A549 (cell line): ENCODE results near the gene HAUS5. TPM values are rescaled to one million over a fixed set of nuclear protein-coding genes. Genes with fewer than 3 reads are reported as not detected.

ENCODE experiments used
- ATAC-seq, 2 experiments: fragments of 200-7000 bp in 1 of 2; fragments of >200 bp in 1 of 2; cut with Nextera tagmentation in 1 of 2; cut with Tn5 transposase in 1 of 2; 3 replicates each; pipeline versions ENCODE4 v1.8.0 to v1.9.1; 2018 to 2020; ENCODE audit warnings: mild to moderate bottlenecking in 1 of 2, moderate library complexity in 1 of 2
- CTCF ChIA-PET: fragments of 300-600 bp; sonication (Branson Sonifier 250); formaldehyde crosslinking; extraction: SDS; loops from one replicate; lab custom pipeline; 2021; ENCODE audit warnings: antibody characterized with exemption, inconsistent platforms; lab: Yijun Ruan, JAX
- POLR2A ChIA-PET: fragments of 350-600 bp; formaldehyde crosslinking; extraction: SDS; loops from one replicate; lab custom pipeline; 2021; ENCODE audit warnings: antibody characterized with exemption, inconsistent platforms; lab: Yijun Ruan, JAX
- DNase-seq, 2 experiments: peaks; one replicate each; pipeline versions ENCODE4 v3.0.0 to v3.0.0-alpha.2; 2011 to 2016; ENCODE audit warnings: low read depth in 1 of 2, low spot score in 1 of 2
- FAIRE-seq: peaks from 2 replicates; lab custom pipeline; 2011; peaks lifted over from hg19 to GRCh38; lab: Jason Lieb, UNC
- H3K27ac ChIP-seq, 2 experiments: fragments of >200 bp; sonication (Bioruptor Twin); formaldehyde crosslinking; 3 replicates each; pipeline ENCODE4 v1.5.1; 2016 to 2017
- H3K4me1 ChIP-seq: fragments of >200 bp; sonication (Bioruptor Twin); formaldehyde crosslinking; 3 replicates; pipeline ENCODE4 v1.6.1; 2016
- H3K4me2 ChIP-seq: fragments of >200 bp; sonication (Bioruptor Twin); formaldehyde crosslinking; 3 replicates; pipeline ENCODE4 v1.6.1; 2016
- H3K4me3 ChIP-seq: fragments of >200 bp; sonication (Bioruptor Twin); formaldehyde crosslinking; 3 replicates; pipeline ENCODE4 v1.5.1; 2016
- H3K9me3 ChIP-seq: fragments of >200 bp; sonication (Bioruptor Twin); formaldehyde crosslinking; 3 replicates; pipeline ENCODE4 v1.6.1; 2016
- CEBPB ChIP-seq, 2 experiments: fragments of >200 bp in 1 of 2; sonication (Bioruptor Twin) in 1 of 2; formaldehyde crosslinking in 1 of 2; IDR thresholded peaks; 2 replicates each; pipeline ENCODE4 v1.6.1; 2012 to 2016
- CHD4 ChIP-seq: fragments of 200-600 bp; sonication (generic); IDR thresholded peaks from 2 replicates; pipeline ENCODE4 v1.6.1; 2016; ENCODE audit warnings: antibody characterized with exemption, mild to moderate bottlenecking, borderline replicate concordance
- EHF ChIP-seq: fragments of 250-450 bp; sonication (Bioruptor Pico); IDR thresholded peaks from 2 replicates; pipeline ENCODE4 v1.5.0; 2020; ENCODE audit warnings: mild to moderate bottlenecking
- MYC ChIP-seq: IDR thresholded peaks from 2 replicates; pipeline ENCODE4 v1.6.1; 2012; ENCODE audit warnings: mild to moderate bottlenecking, inconsistent platforms, low read length, improper control_type of control experiment, borderline replicate concordance
- RARB ChIP-seq: fragments of 250-450 bp; sonication (Bioruptor Pico); IDR thresholded peaks from 2 replicates; pipeline ENCODE4 v1.8.0; 2021; ENCODE audit warnings: mild to moderate bottlenecking, moderate library complexity
- RCOR1 ChIP-seq: fragments of 150-350 bp; IDR thresholded peaks from 2 replicates; pipeline ENCODE4 v1.6.1; 2014; ENCODE audit warnings: antibody characterized with exemption, low read length, low read depth
- RFX5 ChIP-seq: fragments of 450-650 bp; IDR thresholded peaks from 2 replicates; pipeline ENCODE4 v1.7.1; 2014; ENCODE audit warnings: antibody characterized with exemption, mild to moderate bottlenecking, moderate library complexity
- WGBS: methylation state at CpG from one replicate; pipeline ENCODE4 v1.1.6; 2017; ENCODE audit errors: missing lambda C conversion rate; 5-methylcytosine and 5-hydroxymethylcytosine counted together
- polyA plus RNA-seq, 4 experiments: library from polyadenylated mRNA; depleted of rRNA in 3 of 4; stranded (reverse); fragments of >200 nt; fragmentation: RNase III in 1 of 4; extraction: RNeasy Plus Mini Kit Qiagen cat#74134 plus additional on column Dnase treatment in 1 of 4; gene quantifications; 2 replicates in 3 of 4; 3 replicates in 1 of 4; pipeline ENCODE4 v1.2.3, GENCODE V29; 2011 to 2017
- TF ChIP-seq, protein P1 (sequence below): IDR thresholded peaks from 2 replicates; pipeline ENCODE4 v1.6.1; 2012

Gene HAUS5
- polyA plus RNA-seq, 2 of the 4 experiments (the other 2 are of a cell fraction): 7.3 to 16.1 TPM

DNA sequence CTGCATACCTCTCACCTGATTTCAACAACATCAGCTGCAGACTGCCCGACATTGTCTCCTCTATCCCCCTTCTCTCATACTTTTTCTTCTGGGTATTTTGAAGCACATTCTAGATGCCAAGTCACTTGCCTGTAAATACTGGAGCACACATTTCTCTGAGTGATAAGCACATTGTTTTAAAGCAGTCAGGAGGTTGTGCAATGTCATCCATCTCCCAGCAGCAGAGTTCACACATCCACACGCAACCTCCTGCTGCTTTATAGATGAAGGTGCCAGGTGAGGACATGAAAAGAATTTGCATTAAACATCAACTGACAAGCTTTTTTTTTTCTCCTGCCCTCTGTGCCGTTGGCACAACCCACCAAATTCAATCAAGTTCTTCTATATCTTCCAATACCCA, 59.3 kb downstream of the HAUS5 start:
- ChIA-PET POLR2A (no interaction called here), CTCF (interaction anchor here (0.6 to 3.5 kb wide), 13 partner anchors 9 to 434 kb away, joined by 3 to 13 read pairs (median 3); no protein-coding TSS in a partner anchor)
- Histone ChIP-seq H3K4me3 (no peak overlapping the region), H3K4me1 (no peaks in the 10 kb centered on the region), H3K4me2 (no peak overlapping the region), H3K27ac (no peak overlapping the region), H3K9me3 (no peaks in the 10 kb centered on the region)
- TF ChIP-seq EHF: no peak
- TF ChIP-seq CEBPB (IDR thresholded peaks at IDR 0.05): peak; percentile 56 to 57; a peak in 3 of 4 replicates
- FAIRE-seq (peak; percentile 73), ATAC-seq (no peak), DNase-seq (no peak)
- WGBS: 32% methylated on average over 3 of the region's 3 CpGs

DNA sequence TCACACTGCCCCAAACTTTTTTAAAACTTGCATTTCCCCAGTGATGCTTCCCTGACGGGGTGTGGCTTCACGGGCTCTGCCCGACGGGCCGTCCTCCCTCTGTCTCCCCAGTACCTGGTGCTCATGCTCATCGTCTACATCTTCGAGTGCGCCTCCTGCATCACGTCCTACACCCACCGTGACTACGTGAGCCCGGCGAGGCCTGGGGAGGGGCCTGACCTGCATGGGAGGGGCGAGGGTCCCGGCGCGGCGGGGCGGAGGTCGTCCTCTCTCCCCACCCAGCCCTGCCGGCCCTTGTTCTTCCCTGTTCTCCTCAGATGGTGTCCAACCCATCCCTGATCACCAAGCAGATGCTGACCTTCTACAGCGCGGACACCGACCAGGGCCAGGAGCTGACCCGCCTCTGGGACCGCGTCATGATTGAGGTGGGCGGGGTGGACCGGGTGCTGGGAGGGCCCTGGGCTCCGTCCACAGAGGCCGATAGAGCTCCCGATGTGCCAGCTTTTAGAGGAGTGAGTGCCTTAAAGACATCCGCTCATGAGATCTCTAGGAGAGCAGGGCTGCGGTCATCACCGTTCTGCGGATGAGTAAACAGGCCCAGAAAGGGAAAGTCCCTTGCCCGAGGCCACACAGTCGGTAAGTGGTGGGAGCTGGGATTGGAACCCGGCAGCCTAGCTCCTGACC, 60.7 kb downstream of the HAUS5 start:
- Histone ChIP-seq H3K27ac (peak overlapping the region; percentile 42 to 77), H3K9me3 (no peaks in the 10 kb centered on the region), H3K4me1 (no peaks in the 10 kb centered on the region), H3K4me2 (peak overlapping the region; percentile 79), H3K4me3 (peak overlapping the region; percentile 47)
- POLR2A ChIA-PET: interaction anchor here (0.9 to 1.5 kb wide), 6 partner anchors 9 to 61 kb away, joined by 3 to 15 read pairs (median 6); partner anchors contain the start of genes COX6B1 and HAUS5
- TF ChIP-seq RFX5 (no peak; the same call in 1 of the 2 replicates), CHD4 (0 out of 2 replicates have a peak, but pooled peaks have one; percentile 18), MYC (0 out of 2 replicates have a peak, but pooled peaks have one; percentile 34), RCOR1 (no peak), RARB (CRISPR knock-in tag) (no peak)
- TF ChIP-seq, protein P1, sequence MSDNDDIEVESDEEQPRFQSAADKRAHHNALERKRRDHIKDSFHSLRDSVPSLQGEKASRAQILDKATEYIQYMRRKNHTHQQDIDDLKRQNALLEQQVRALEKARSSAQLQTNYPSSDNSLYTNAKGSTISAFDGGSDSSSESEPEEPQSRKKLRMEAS: peak; percentile 76
- WGBS: 2% methylated on average over 39 of the region's 39 CpGs
- peak; percentile 85 to 99 for DNase-seq
- FAIRE-seq: peak; percentile 43
- ATAC-seq: peak; percentile 94 to 97
- CTCF ChIA-PET: interaction anchor here (0.6 to 3.5 kb wide), 19 partner anchors 9 to 320 kb away, joined by 3 to 17 read pairs (median 5); partner anchors contain the start of genes PSENEN and U2AF1L4

Other genes starting within 250 kb of the HAUS5 start
- not detected in 2 replicates for gene GPR42, start 241.7 kb upstream of the HAUS5 start, polyA plus RNA-seq (2011; rRNA removed)
- gene GPR42, start 241.7 kb upstream of the HAUS5 start, polyA plus RNA-seq (2017; fragmentation: RNase III; extraction: RNeasy Plus Mini Kit Qiagen cat#74134 plus additional on column Dnase treatment): not detected in 3 replicates
- 0.24 and 0.30 TPM in 2 replicates for gene FFAR2, start 164.5 kb upstream of the HAUS5 start, polyA plus RNA-seq (2011; rRNA removed)
- gene FFAR2, start 164.5 kb upstream of the HAUS5 start, polyA plus RNA-seq (2017; fragmentation: RNase III; extraction: RNeasy Plus Mini Kit Qiagen cat#74134 plus additional on column Dnase treatment): not detected in 3 replicates
- gene KRTDAP, start 122.3 kb upstream of the HAUS5 start, polyA plus RNA-seq (2011; rRNA removed): not detected in 2 replicates
- gene KRTDAP, start 122.3 kb upstream of the HAUS5 start, polyA plus RNA-seq (2017; fragmentation: RNase III; extraction: RNeasy Plus Mini Kit Qiagen cat#74134 plus additional on column Dnase treatment): not detected in 3 replicates
- 18.0 and 21.5 TPM in 2 replicates for gene DMKN, start 99.1 kb upstream of the HAUS5 start, polyA plus RNA-seq (2011; rRNA removed)
- 37.0 to 41.6 TPM (median 40.6 TPM) in 3 replicates for gene DMKN, start 99.1 kb upstream of the HAUS5 start, polyA plus RNA-seq (2017; fragmentation: RNase III; extraction: RNeasy Plus Mini Kit Qiagen cat#74134 plus additional on column Dnase treatment)
- 0.28 TPM in 2 replicates for gene SBSN, start 84.4 kb upstream of the HAUS5 start, polyA plus RNA-seq (2011; rRNA removed)
- 0.67 to 1.1 TPM (median 0.89 TPM) in 3 replicates for gene SBSN, start 84.4 kb upstream of the HAUS5 start, polyA plus RNA-seq (2017; fragmentation: RNase III; extraction: RNeasy Plus Mini Kit Qiagen cat#74134 plus additional on column Dnase treatment)
- gene GAPDHS, start 79.3 kb upstream of the HAUS5 start, polyA plus RNA-seq (2011; rRNA removed): not detected in 2 replicates
- not detected in 3 replicates for gene GAPDHS, start 79.3 kb upstream of the HAUS5 start, polyA plus RNA-seq (2017; fragmentation: RNase III; extraction: RNeasy Plus Mini Kit Qiagen cat#74134 plus additional on column Dnase treatment)
- gene TMEM147, start 67.1 kb upstream of the HAUS5 start, polyA plus RNA-seq (2011; rRNA removed): 335 and 446 TPM in 2 replicates
- 257 to 282 TPM (median 257 TPM) in 3 replicates for gene TMEM147, start 67.1 kb upstream of the HAUS5 start, polyA plus RNA-seq (2017; fragmentation: RNase III; extraction: RNeasy Plus Mini Kit Qiagen cat#74134 plus additional on column Dnase treatment)
- gene ATP4A, start 49.1 kb upstream of the HAUS5 start, polyA plus RNA-seq (2011; rRNA removed): not detected in 2 replicates
- 0.05 TPM in 1 of 3 replicates, not detected in the others for gene ATP4A, start 49.1 kb upstream of the HAUS5 start, polyA plus RNA-seq (2017; fragmentation: RNase III; extraction: RNeasy Plus Mini Kit Qiagen cat#74134 plus additional on column Dnase treatment)
- gene PMIS2, start 26.6 kb upstream of the HAUS5 start, polyA plus RNA-seq (2011; rRNA removed): not detected in 2 replicates
- gene PMIS2, start 26.6 kb upstream of the HAUS5 start, polyA plus RNA-seq (2017; fragmentation: RNase III; extraction: RNeasy Plus Mini Kit Qiagen cat#74134 plus additional on column Dnase treatment): not detected in 3 replicates
- gene RBM42, start 16.3 kb downstream of the HAUS5 start, polyA plus RNA-seq (2011; rRNA removed): 62.1 and 80.4 TPM in 2 replicates
- 124 to 131 TPM (median 128 TPM) in 3 replicates for gene RBM42, start 16.3 kb downstream of the HAUS5 start, polyA plus RNA-seq (2017; fragmentation: RNase III; extraction: RNeasy Plus Mini Kit Qiagen cat#74134 plus additional on column Dnase treatment)
- gene ETV2, start 29.0 kb downstream of the HAUS5 start, polyA plus RNA-seq (2011; rRNA removed): 0.15 and 0.36 TPM in 2 replicates
- gene ETV2, start 29.0 kb downstream of the HAUS5 start, polyA plus RNA-seq (2017; fragmentation: RNase III; extraction: RNeasy Plus Mini Kit Qiagen cat#74134 plus additional on column Dnase treatment): 1.1 to 1.3 TPM (median 1.1 TPM) in 3 replicates
- gene COX6B1, start 35.6 kb downstream of the HAUS5 start, polyA plus RNA-seq (2011; rRNA removed): 749 and 1,115 TPM in 2 replicates
- 1,179 to 1,276 TPM (median 1,260 TPM) in 3 replicates for gene COX6B1, start 35.6 kb downstream of the HAUS5 start, polyA plus RNA-seq (2017; fragmentation: RNase III; extraction: RNeasy Plus Mini Kit Qiagen cat#74134 plus additional on column Dnase treatment)
- gene UPK1A, start 53.8 kb downstream of the HAUS5 start, polyA plus RNA-seq (2011; rRNA removed): 0.78 and 1.4 TPM in 2 replicates
- gene UPK1A, start 53.8 kb downstream of the HAUS5 start, polyA plus RNA-seq (2017; fragmentation: RNase III; extraction: RNeasy Plus Mini Kit Qiagen cat#74134 plus additional on column Dnase treatment): 0.37 to 0.44 TPM (median 0.39 TPM) in 3 replicates
- gene ZBTB32, start 91.8 kb downstream of the HAUS5 start, polyA plus RNA-seq (2011; rRNA removed): not detected in 2 replicates
- gene ZBTB32, start 91.8 kb downstream of the HAUS5 start, polyA plus RNA-seq (2017; fragmentation: RNase III; extraction: RNeasy Plus Mini Kit Qiagen cat#74134 plus additional on column Dnase treatment): not detected in 3 replicates
- 17.8 and 25.1 TPM in 2 replicates for gene KMT2B, start 105.3 kb downstream of the HAUS5 start, polyA plus RNA-seq (2011; rRNA removed)
- gene KMT2B, start 105.3 kb downstream of the HAUS5 start, polyA plus RNA-seq (2017; fragmentation: RNase III; extraction: RNeasy Plus Mini Kit Qiagen cat#74134 plus additional on column Dnase treatment): 39.4 to 40.8 TPM (median 39.9 TPM) in 3 replicates
- gene IGFLR1, start 129.7 kb downstream of the HAUS5 start, polyA plus RNA-seq (2011; rRNA removed): 5.7 and 6.4 TPM in 2 replicates
- gene IGFLR1, start 129.7 kb downstream of the HAUS5 start, polyA plus RNA-seq (2017; fragmentation: RNase III; extraction: RNeasy Plus Mini Kit Qiagen cat#74134 plus additional on column Dnase treatment): 13.4 to 15.9 TPM (median 14.4 TPM) in 3 replicates
- gene U2AF1L4, start 132.7 kb downstream of the HAUS5 start, polyA plus RNA-seq (2011; rRNA removed): 29.6 and 41.1 TPM in 2 replicates
- gene U2AF1L4, start 132.7 kb downstream of the HAUS5 start, polyA plus RNA-seq (2017; fragmentation: RNase III; extraction: RNeasy Plus Mini Kit Qiagen cat#74134 plus additional on column Dnase treatment): 39.0 to 45.6 TPM (median 42.8 TPM) in 3 replicates
- gene PSENEN, start 132.9 kb downstream of the HAUS5 start, polyA plus RNA-seq (2011; rRNA removed): 111 and 133 TPM in 2 replicates
- gene PSENEN, start 132.9 kb downstream of the HAUS5 start, polyA plus RNA-seq (2017; fragmentation: RNase III; extraction: RNeasy Plus Mini Kit Qiagen cat#74134 plus additional on column Dnase treatment): 191 to 203 TPM (median 197 TPM) in 3 replicates
- gene LIN37, start 135.8 kb downstream of the HAUS5 start, polyA plus RNA-seq (2011; rRNA removed): 8.1 and 11.5 TPM in 2 replicates
- 20.4 to 23.1 TPM (median 22.0 TPM) in 3 replicates for gene LIN37, start 135.8 kb downstream of the HAUS5 start, polyA plus RNA-seq (2017; fragmentation: RNase III; extraction: RNeasy Plus Mini Kit Qiagen cat#74134 plus additional on column Dnase treatment)
- 0.12 and 0.16 TPM in 2 replicates for gene HSPB6, start 144.3 kb downstream of the HAUS5 start, polyA plus RNA-seq (2011; rRNA removed)
- gene HSPB6, start 144.3 kb downstream of the HAUS5 start, polyA plus RNA-seq (2017; fragmentation: RNase III; extraction: RNeasy Plus Mini Kit Qiagen cat#74134 plus additional on column Dnase treatment): 0.11 to 0.28 TPM (median 0.26 TPM) in 3 replicates
- gene PROSER3, start 145.4 kb downstream of the HAUS5 start, polyA plus RNA-seq (2011; rRNA removed): 19.5 and 30.8 TPM in 2 replicates
- 24.4 to 27.6 TPM (median 25.3 TPM) in 3 replicates for gene PROSER3, start 145.4 kb downstream of the HAUS5 start, polyA plus RNA-seq (2017; fragmentation: RNase III; extraction: RNeasy Plus Mini Kit Qiagen cat#74134 plus additional on column Dnase treatment)
- 0.84 and 2.1 TPM in 2 replicates for gene ARHGAP33, start 162.8 kb downstream of the HAUS5 start, polyA plus RNA-seq (2011; rRNA removed)
- 4.6 to 7.7 TPM (median 6.1 TPM) in 3 replicates for gene ARHGAP33, start 162.8 kb downstream of the HAUS5 start, polyA plus RNA-seq (2017; fragmentation: RNase III; extraction: RNeasy Plus Mini Kit Qiagen cat#74134 plus additional on column Dnase treatment)
- gene PRODH2, start 200.1 kb downstream of the HAUS5 start, polyA plus RNA-seq (2011; rRNA removed): 0.86 and 0.92 TPM in 2 replicates
- 0.55 to 1.0 TPM (median 0.73 TPM) in 3 replicates for gene PRODH2, start 200.1 kb downstream of the HAUS5 start, polyA plus RNA-seq (2017; fragmentation: RNase III; extraction: RNeasy Plus Mini Kit Qiagen cat#74134 plus additional on column Dnase treatment)
- gene NPHS1, start 239.8 kb downstream of the HAUS5 start, polyA plus RNA-seq (2011; rRNA removed): 0.27 and 0.30 TPM in 2 replicates
- gene NPHS1, start 239.8 kb downstream of the HAUS5 start, polyA plus RNA-seq (2017; fragmentation: RNase III; extraction: RNeasy Plus Mini Kit Qiagen cat#74134 plus additional on column Dnase treatment): 0.16 to 0.27 TPM (median 0.21 TPM) in 3 replicates
- 0.26 and 0.34 TPM in 2 replicates for gene KIRREL2, start 244.2 kb downstream of the HAUS5 start, polyA plus RNA-seq (2011; rRNA removed)
- 0.21 to 0.75 TPM (median 0.54 TPM) in 3 replicates for gene KIRREL2, start 244.2 kb downstream of the HAUS5 start, polyA plus RNA-seq (2017; fragmentation: RNase III; extraction: RNeasy Plus Mini Kit Qiagen cat#74134 plus additional on column Dnase treatment)